Brain pericyte (primary cell): ENCODE results near the gene ITCH.
A peak's percentile ranks its signal among the peaks of the same experiment; 100 is the strongest.
"Not testable (repeated sequence)": the region's sequence is repeated elsewhere in the genome, so short reads cannot be mapped to it uniquely, and the experiment has no call there.

Experiments
- DNase-seq: peaks from one replicate; pipeline ENCODE4 v3.0.0-alpha.2; 2012; ENCODE audit warnings: low read depth, low spot score

The ITCH gene

DNA sequence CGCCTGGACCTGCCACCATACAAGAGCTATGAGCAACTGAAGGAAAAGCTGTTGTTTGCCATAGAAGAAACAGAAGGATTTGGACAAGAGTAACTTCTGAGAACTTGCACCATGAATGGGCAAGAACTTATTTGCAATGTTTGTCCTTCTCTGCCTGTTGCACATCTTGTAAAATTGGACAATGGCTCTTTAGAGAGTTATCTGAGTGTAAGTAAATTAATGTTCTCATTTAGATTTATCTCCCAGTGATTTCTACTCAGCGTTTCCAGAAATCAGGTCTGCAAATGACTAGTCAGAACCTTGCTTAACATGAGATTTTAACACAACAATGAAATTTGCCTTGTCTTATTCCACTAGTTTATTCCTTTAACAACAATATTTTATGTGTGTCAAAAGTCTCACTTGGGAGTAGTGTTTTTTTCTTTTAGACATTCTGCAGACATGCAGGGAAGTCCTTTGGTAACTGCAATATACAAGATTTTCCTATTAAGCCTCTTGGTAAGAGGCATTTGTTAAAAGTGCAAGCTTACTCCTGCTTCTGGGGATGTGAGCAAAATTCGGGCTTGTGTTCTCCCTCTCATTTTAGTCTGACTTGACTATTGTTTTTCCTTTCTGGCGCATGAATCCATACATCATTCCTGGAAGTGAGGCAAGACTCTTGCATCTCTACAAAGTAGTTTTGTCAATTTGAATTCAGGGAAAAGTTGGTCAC lies 144.8 kb downstream of the ITCH start:
- no peak for DNase-seq

DNA sequence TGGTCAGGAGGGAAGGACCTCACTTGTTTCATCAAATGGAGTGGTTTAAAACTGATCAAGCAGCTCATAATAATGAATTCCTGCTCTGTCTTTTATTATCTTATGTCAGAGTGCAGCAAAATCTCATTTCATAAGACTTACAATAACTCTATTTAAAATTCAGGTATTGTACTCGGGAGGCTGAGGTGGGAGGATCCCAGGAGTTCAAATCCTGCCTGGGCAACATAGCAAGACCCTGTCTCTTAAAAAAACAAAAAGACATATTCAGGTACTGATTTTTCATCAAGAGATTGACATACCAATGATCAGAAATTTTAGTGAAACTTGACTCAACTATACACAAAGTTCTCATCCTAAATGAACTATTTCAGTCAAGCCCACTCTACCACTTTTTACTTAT lies 147.5 kb downstream of the ITCH start:
- DNase-seq: no peak

DNA sequence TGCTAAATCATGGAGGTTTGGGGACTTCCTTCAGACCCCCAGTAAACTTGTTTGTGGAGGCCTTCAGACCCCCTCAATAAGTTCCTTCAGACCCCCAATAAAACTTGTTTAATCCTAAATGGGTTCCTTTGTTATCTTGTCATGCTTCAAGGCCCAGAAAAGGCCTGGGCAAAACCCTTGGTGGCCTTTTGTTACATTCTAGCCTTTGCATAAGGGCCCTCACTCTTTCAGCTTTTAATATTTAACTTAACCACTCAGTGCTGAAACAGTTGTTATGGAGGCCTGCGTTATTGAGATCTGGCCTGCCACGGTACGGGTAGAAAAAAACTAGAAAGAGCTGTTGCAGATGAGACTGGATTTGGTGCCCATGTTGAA lies 148.8 kb downstream of the ITCH start:
- no peak for DNase-seq

DNA sequence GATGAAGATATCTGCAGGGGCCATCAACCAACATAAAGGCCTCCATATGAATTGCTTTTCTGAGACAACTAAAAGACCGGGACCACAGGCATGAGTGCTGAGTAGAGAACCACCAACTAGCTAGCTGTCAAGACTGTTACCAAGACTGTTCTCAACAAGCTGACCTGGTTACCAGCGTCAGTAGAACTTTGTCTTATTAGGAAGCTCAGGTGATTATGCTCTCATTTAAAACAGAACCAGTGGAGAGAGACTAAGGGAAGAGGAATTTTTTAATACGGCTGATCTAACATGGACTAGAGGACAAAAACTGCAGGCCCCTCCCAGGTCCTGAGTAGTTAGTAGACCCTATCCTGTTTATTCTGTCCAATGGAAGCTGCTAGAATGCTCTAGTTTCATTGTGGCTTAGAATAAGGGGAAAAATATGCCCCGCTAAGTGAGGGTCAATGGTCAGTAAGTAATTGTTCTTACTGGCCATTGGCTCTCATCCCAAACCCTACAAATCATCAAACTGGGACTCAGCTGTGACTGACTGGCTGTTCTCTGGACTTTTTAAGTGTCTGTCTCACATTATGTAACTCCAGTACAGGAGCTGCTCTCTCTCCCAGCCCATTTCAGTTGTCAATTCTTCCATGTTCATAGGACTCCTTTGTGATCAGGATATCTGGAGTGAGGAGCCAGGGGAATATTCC lies 149.3 kb downstream of the ITCH start:
- DNase-seq: no peak

DNA sequence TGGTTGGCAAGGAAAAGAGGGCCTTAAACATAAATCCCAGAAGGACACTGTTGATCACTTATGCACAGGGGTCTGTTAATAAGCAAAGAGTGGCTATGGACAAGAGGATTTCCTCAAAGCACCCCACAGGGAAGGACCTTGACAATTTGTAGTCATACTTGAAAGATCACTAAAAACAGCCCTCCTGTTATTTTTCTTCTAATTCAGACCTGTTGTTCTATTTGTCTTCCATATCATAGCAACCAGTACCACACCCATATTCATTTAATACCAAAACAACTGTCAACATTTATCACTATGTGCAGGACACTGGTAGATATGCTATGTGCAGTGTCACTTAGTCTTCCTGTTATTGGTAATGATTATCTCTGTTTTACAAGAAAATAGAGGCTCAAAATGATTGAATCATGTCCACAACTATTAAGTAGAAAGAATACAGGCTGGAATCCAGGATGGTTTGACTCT lies 149.9 kb downstream of the ITCH start:
- DNase-seq: no peak

DNA sequence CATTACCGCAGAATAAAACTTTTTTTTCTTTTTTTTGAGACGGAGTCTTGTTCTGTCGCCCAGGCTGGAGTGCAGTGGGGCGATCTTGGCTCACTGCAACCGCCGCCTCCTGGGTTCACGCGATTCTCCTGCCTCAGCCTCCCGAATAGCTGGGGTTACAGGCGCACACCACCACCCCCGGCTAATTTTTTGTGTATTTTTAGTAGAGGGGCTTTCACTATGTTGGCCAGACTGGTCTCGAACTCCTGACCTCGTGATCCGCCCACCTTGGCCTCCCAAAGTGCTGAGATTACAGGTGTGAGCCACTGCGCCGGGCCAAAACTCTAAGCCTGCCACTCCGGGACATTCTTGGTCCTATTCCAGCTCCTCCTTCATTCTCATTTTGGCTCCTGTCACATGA lies 151.0 kb downstream of the ITCH start:
- DNase-seq: not testable (repeated sequence)

DNA sequence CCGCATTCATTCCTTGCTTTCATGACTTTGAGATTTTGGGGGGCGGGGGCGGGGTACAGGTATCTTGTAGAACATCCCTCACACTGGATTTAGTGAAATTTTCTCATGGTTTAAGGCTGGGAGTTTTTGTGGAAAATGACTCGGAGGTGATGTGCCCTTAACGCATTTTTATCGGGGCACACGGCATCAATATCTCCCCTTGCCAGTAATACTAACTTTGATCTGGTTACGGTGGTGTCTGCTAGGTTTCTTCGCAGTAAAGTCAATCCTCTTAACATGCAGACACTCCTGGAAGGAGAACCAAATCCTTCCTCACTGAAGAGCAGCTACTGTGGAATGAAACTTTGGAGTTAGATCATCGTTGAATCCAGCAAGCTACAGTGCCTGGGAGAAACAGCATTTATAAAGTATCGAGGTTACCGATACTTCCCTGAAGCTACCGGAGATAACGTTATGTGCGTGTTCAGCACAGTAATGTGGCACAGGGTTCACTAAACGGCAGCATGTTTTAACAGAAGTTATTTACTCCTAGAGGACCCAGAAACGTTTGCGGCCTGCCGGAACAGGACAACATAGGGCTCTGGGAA lies 151.9 kb downstream of the ITCH start:
- no peak for DNase-seq

DNA sequence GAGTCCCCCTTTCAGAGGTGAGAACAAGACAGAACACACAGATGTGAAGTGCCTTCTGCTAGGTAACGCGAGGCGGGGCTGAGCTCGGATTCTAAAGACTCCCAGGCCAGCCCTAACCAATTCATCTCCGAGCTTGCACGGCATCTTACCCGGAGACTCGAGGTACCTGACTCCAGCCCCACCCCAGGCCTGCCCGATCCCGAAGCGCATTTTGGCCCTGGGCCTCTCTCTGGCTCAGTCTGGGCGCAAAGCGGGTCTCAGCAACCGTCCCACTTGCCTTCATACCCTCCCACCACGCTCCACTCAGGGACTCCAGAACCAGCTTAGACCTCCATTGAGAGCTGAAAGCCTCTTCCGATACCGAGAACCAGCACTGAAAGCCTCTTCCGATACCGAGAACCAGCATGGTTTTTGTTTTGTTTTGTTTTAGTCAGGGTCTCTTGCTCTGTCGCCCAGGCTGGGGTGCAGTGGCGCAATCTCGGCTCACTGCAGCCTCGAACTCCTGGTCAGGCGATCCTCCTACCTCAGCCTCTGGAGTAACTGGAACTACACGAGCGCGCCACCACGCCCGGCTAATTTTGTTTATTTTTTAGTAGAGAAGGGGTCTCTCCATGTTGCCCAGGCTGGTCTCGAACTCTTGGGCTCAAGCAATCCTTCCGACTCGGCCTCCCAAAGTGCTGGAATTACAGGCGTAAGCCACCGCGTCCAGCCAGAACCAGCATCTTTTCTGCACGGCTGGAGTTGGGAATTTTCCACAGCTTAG lies 152.6 kb downstream of the ITCH start:
- no peak for DNase-seq

DNA sequence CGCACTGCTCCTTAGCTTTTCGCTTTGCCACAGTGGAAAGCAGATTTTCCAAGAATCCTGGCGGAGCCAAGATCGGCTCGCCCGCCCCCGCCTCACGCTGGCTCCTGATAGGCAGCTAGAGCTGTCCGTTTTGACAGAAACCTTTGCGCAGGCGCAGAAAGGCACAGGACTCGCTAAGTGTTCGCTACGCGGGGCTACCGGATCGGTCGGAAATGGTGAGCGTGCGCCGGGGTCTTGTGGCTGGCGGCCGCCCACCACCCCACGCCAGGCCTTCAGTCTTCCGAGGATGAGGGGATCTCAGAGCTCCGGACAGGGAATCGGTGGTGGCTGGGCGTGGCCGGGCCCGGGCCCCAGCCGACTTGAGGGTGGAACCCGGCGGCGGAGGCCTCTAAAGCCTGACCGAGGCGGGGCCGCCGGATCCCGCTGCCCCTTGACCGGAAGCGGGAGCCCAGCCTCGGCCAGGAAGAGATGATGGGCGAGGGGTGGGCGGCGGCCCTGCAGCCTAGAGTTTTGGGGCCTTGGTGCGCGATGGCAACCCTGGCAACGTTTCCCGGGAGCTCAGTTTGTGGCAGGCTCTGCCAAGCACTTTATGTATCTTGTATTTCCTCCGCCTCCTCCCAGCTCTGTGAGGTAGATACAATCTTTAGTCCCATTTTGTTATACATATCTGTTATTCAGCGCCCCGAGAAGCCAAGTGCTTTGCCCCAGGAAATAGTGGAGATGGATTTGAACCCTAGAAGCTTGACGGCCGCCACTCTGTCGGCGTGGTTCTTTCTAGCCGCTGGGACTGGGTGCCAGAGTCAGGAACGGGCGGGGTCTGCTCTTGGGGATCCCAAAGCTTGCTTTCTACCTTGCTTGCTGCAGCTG lies 153.4 kb downstream of the ITCH start, which contains the start of gene DYNLRB1:
DYNLRB1 (plus strand) TSS at position 176 of the 867 bp plus-strand sequence; CDS start at position 213, 37 bp downstream.
- peak; percentile 91 for DNase-seq

DNA sequence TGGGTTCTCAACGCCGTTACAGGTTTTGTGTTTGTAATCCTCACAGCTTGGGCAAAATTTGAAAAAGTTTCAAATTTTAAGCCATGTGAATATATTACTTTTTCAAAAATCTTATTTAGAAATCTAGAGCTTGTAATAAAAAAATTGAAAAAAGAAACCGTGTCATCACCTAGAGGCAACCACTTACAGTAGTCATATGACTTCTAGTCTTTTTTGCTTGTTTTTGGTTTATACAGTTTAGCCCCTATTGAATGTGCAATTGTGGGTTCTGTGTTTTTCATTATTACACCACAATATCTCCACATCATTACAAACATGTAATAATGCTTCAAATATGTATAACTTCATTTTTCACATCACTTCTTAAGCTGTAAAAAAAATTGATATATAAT lies 154.0 kb downstream of the ITCH start:
- DNase-seq: no peak

DNA sequence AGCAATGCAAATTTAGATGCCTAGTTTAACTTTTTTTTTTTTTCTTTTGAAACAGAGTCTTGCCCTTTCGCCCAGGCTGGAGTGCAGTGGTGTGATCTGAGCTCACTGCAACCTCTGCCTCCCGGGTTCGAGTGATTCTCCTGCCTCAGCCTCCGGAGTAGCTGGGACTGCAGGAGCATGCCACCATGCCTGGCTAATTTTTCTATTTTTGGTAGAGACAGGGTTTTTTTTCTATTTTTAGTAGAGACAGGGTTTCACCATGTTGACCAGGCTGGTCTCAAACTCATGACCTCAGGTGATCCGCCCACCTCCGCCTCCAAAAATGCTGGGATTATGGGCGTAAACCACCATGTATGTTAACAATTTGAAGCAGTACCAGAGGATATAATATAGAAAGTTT lies 155.8 kb downstream of the ITCH start:
- DNase-seq: not testable (repeated sequence)

DNA sequence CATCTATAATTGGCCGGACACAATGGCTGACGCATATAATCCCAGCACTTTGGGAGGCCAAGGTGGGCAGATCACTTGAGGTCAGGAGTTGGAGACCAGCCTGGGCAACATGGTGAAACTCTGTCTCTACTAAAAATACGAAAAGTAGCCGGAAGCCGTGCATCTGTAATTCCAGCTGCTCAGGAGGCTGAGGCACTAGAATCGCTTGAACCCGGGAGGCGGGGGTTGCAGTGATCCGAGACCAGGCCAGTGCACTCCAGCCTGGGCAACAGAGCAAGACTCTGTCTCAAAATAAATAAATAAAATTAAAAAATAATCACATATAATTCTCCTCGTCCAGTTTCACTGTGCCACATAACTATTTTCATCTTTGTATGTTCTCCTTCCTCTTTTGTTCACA lies 156.8 kb downstream of the ITCH start:
- DNase-seq: not testable (repeated sequence)

DNA sequence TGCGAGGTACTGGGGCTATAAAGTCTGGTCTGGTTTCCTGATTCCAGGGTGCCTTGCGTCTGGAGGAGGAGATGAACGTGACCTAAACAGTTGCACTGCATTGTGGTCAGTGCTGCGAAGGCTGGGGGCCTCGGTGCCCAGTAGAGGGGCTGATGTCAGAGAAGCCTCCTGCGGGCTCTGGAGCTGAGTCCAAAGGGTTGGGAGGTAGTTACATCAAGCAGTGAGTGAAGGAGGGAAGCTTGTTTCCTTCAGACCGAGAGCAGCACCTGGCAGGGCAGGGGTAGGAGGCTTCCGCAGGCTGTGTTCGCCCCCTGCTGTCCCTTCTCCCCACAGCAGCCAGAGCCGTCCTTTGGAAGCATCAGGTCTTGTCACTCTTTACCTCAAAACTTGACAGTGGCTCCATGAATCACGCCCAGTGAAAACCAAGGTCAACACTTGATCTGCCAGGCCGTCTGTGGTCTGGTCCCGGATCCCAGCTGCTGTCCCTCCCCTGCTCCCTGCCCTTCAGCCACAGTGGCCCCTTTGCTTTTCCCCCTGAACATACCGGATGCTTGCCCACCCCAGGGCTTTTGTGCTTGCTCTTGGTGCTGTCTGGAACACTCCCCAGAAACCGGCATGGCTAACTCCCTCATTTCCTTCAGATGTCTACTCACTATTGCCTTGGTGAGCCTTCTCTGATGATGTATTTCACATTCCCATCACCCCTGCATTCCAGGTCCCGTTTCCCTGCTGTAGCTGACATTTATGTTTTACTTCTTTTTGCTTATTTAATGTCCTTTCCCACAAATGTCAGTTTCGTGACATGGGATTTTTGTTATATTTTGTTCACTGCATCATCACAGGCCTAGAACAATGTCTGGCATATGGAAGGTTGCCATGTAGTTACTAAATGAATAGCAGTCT lies 160.1 kb downstream of the ITCH start:
- peak; percentile 59 for DNase-seq

DNA sequence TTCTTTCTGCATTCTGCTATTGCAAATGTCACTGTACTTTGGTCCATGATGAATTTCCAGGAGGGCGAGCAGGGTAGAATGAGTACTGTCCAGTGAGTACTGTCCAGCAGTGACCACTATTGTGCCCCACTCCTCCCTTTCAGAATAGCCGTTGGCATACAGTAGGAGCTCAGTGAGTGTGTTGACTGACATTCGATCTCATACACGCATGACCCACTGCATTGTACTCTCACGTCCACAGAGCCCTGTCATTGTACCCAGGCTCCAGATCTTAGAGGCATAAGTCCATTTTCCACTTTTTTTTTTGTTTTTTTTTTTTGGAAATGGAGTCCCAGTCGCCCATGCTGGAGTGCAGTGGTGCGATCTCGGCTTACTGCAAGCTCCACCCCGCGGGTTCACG lies 161.4 kb downstream of the ITCH start:
- no peak for DNase-seq

DNA sequence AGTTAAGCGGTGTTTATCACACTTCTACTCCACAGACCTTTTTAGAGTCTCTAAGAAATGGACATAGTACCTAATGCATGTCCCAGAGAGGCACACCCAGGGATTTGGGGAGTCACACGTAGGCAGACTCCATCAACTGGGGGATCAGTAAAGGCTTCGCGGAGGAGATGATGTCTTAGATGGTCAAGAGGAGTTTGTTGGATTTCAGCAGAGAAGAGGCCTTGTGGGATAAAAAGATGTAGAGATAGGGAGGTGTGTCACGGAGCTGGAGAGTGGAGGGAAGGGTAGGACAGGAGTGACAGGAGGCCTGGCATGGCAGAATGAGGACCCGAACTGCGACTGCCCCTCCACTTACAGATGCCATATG lies 162.3 kb downstream of the ITCH start:
- no peak for DNase-seq

DNA sequence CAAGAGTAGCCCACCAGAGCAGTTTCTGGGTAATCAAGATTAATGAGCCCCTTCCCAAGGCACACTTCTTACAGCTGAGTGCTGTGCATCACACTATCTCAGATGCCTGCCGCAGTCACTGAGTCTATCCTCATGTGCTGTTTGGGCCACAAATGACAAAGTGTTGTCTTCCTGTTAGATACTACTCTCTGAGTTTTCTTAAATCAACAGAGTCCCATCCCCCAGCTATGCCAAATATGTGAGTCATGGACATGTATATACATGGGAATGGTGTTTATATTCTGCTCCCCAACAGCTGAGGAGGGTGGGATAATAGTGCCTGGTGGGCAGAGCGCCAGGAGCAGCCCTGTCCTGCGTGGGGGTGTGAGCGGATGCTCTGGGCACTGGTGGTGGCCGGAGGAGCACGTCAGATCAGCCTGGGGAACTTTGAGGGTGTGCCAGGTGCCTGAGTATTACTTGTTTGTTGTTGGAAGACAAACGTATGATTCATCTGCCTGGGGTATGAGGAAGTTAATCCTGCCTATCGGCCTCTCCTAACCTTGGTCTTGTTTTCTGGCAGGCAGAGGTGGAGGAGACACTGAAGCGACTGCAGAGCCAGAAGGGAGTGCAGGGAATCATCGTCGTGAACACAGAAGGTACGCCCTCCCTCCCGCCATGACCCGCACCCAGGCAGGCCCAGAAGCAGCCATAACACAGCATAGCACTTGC lies 162.8 kb downstream of the ITCH start:
- DNase-seq: peak; percentile 83

DNA sequence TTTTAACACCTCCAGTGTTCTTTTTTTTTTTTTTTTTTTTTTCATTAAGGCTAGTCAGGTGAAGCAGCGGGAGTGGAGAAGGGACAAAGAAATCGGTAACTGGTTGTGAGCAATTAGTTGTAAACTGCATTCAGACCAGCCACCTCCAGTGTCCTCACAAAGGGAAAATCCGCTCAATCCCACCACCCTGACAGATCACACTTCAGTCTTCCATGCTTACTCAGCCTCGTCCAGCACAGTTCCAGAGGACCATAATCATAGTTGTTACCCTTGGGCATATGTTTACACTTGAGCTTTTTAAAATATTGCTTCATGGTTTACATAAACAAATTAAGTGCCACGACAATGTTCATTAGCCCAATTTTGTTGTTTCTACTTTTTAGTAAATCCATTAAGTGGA lies 163.4 kb downstream of the ITCH start:
- DNase-seq: no peak

DNA sequence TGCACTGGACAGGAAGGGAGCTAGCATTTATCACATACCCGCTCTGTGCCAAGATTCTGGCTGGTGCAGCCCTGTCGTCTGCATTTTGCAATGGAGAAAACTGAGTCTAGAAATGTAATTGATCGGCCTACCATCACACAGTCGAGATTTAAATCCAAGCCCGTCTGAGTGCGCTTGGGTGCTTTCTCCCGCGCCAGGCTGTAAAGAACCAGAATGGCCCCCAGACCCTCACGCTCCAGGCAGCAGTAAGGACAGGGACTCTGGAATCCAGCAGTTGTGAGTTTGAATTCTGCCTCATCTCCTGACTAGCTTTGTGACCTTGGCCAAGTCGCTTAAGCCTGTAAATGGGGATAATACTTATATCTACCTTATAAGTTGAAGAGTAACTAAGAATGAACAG lies 163.9 kb downstream of the ITCH start:
- no peak for DNase-seq

DNA sequence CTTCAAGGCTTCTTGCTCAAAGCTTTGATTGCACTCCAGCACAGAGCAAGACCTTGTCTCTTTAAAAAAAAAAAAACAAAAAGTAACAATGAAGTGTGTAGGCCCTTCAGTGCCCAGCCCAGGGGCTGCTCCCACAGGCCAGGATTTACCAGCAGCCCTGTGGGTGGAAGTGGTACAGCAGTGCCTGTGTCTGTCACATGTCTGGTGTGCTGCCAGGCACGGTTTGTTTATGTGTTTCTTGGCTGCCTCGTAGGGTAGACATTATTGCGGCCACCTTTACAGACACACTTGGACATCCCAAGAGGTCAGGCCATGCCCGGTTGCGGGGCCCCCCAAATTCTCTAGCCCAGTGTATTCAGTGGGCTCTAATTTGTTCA lies 165.8 kb downstream of the ITCH start:
- DNase-seq: no peak

DNA sequence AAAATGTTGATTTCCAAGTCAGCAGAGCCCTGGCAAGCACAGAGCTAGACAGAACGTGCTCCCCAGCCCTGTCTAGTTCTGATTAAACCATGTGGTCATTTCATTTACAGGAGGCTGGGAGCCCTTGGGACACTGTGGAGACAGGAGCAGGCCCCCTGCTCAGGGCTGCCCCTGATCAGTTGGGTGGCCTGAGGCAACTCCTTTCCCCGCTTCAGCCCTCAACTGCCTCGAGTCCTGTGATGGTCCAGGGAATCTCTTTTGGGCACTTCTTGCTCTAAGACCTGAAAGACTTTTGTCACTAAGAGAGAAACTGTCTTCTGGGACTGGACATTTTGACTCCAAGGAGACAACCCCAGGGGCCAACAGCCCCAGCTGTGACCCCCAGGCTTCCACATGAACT lies 166.7 kb downstream of the ITCH start:
- DNase-seq: no peak
